ENCODE data around the gene ADRM1. TPM values are rescaled to one million over a fixed set of nuclear protein-coding genes. Genes with fewer than 3 reads are reported as not detected.

The ADRM1 gene
- total RNA-seq, 2 experiments from 2014 or later = 154 TPM

DNA sequence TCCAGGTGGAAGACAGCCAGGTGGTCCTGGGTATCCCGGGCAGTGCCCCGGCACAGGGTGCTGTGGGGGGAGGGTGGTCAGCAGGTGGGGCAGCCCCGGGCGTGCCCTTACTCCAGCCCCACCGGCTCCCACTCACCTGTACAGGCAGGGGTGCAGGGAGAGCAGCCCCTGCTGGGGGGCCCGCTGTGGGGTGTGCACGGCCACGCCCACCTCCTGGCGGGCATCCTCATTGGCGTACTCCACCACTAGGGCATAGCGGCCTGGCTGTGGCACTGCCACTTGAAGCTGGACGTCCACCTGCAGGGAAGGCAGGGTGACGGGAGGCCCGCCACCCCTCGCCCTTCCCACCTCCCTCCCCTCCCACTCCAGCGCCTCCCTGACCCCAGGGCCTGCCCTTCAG lies 29.6 kb downstream of the ADRM1 start:
- ChIA-PET POLR2A (no interaction called here), CTCF (no interaction called here)

DNA sequence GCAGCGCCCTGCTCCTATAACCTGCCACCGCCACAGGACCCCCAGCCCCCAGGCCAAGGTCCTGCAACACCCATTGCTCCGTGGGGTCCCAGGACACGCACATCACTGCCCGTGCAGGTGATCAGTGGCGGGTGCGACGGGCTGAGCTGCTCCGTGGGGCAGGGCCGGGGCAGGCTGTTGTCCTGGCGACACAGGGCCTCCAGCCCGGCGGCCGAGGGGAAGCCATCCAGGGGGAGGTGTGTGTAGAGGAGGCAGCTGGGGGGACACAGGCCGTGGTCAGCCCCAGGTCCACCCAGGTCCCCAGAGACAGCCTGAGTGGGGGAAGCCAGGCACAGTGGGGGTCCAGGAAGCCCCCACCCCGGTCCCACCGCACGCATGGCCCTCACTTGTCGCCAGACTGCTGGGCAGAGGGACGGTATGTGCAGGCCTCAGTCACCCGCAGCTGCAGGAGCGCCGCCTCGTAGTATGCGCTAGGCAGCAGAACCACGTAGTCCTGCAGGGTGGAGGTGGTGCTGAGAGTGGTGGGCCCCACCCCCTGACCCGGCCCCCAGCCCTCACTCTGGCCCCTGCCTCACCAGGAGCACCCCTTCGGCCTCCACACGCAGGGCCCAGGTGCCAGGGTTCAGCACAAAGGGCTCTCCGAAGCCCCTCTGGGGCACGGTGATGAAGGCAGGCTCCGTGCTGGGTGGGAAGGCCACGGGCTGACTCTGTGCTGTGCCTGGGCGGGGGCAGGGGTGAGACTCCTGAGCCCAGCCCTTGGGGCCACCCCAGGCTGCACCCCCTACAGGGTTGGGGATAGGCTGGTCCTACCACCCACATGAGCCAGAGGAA lies 30.4 kb downstream of the ADRM1 start:
- CTCF ChIA-PET = no interaction called here
- POLR2A ChIA-PET = no interaction called here

DNA sequence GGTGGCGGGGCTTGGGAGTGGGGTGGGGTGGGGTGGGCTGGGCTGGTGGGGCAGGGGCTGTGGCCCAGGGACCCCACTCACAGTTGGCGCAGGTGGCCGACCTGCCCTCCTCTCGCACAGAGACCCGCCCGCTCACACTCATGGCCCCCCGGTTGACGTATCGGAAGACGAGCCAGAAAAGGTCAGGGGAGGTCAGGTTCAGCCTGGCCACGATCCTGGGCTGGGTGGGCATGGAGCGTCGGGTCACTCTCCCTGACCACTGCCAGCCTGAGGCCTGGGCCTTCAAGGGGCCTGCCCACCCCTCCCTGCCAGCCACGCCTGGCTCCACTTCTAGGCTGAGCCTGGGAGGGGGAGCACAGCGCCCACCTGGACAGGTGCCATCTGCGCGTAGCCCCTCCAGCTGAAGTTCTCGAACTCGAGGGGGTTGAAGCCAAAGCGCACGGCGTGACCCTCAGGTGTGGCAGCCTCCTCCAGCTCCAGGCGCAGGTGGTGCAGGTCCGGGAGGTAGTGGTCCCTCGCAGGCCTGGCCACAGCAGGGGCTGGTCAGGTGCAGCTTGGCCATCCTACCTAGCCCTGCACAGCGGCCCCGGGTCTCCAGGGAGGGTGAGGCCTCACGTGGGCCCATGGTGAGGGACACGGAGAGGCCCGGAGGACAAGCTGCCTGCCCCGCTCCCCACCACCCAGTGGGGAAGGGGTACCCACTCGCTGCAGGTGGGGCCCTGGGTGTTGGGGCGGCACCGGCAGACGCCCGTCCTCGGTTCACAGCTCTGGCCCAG lies 31.2 kb downstream of the ADRM1 start:
- ChIA-PET POLR2A (no interaction called here), CTCF (no interaction called here)

DNA sequence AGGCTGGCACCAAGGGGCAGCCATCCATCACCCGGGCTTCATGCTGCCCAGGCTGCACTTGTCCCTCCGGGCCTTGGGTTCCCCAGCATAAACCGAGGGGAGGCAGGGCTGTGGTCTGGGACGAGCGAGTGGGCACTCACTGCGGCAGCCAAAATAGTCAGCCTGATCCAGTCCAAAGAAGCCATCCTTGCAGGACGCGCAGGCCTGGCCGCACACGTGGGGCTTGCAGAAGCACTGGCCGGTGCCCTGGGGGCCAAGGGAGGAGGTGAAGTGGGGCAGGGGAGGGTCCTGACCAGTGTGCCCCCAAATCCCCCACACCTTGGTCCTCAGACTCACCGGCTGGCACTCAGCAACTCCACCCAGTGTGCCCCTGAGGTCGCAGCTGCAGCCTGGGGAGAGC lies 32.1 kb downstream of the ADRM1 start:
- POLR2A ChIA-PET = no interaction called here
- CTCF ChIA-PET = no interaction called here

DNA sequence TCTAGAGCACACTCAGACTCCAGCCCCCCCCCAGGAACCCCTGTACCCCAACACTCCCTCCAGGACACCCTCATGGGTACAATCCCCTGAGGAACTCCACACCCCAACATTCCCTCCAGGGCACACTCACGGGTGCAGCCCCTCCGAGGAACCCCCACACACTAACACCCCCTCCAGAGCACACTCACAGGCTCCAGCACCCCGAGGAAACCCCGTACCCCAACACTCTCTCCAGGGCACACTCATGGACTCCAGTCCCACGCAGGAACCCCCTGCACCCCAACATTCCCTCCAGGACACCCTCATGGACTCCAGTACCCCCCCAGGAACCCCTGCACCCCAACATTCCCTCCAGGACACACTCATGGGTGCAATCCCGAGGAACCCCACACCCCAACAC lies 32.7 kb downstream of the ADRM1 start:
- POLR2A ChIA-PET = no interaction called here

DNA sequence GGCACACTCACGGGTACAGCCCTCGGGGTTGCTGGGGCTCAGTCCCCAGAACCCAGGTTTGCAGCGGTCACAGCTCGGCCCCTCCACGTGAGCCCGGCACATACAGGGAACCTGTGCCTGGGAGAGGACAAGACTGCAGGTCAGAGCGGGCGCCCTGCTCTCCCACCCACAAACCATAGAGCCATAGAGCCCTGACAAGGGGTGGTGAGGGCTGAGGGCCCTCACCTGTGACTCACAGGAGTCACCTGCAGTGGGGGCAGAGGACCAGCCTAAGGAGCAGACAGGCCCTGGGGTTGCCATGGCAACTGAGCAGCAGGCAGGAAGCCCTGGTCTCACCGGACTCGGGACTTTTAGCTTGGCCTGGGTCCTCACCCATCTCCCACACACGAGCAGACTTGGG lies 33.5 kb downstream of the ADRM1 start:
- ChIA-PET POLR2A (no interaction called here), CTCF (no interaction called here)

More for the DNA sequence above, 32.7 kb downstream of the ADRM1 start:
- CTCF ChIA-PET = no interaction called here

DNA sequence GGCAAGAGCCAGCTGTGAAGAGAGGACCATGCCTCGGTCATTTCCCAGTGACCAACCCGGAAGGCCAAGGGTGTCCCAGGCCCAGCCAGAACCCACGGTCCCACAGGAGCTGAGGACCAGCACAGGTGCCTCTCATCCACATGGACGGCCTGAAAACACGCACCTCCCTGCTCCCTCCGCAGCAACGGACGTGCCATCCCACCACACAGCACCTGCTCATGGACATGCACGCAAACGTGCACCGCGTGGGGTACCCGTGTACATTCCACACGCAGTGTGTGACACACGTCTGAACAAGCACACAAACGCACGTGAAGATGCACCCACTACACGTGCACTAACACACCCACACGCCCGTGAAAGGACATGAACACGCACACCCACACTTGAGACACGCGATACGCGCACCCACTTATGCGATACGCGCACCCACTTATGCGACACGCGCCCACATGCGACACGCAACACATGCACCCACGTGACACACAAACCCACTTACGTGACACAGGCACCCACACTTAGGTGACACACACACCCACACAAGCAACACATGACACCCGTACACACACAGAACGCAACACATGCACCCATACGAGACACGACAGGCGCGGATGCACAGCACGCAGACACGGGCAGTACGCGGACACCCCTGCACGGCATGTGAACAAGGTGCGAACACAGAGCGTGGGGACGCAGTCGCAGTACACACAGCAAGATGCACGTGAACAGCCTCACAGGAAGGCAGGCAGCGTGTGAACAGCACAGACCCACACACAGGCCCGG lies 34.2 kb downstream of the ADRM1 start:
- ChIA-PET POLR2A (no interaction called here), CTCF (interaction anchor here (0.7 kb wide), 1 partner anchor 442 kb away, joined by 3 read pairs; no protein-coding TSS in a partner anchor)

DNA sequence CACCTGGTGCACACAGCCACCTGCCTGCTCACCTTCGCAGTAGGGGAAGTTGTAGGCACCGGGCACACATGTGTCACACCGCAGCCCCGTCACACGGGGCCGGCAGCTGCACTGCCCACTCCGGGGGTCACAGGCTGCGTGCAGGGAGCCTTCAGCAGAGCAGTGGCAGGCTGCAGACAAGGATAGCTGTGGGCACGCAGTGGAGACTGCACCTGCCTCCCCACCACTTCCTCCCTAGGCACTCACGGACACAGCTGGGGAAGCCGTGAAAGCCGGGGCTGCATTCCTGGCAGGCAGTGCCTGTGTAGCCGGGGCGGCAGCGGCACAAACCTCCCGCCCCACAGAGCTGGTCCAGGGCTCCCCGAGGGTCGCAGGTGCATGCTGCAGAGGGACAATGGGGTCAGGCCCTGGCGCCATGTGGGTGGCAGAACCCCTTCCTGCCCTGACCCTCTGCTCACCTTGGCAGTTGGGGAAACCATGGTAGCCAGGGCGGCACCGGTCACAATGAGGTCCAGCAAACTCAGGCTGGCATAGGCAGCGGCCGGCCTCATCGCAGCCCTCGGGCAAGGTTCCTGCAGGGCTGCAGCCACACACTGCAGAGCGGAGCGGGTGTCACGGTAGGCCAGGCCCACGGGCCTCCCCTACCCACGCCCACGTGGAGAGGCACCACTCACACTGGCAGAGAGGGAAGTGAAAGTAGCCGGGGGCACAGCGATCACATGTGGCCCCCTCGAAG lies 34.9 kb downstream of the ADRM1 start:
- CTCF ChIA-PET = interaction anchor here (0.7 kb wide), 1 partner anchor 442 kb away, joined by 3 read pairs; no protein-coding TSS in a partner anchor
- POLR2A ChIA-PET = no interaction called here

DNA sequence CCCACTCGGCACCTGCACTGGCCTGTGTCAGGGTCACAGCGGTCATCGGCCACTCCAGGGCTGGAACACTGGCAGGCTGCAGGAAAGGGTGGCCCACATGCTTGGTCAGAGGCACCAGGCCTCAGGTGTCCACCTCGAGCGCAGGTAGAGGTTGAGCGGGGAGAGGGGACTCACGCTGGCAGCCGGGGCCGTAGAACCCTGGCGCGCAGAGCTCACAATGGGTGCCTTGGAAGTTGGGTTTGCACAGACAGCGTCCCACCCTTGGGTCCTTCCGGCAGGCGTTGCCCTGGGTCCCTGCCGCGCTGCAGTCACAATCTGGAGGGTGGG lies 35.5 kb downstream of the ADRM1 start:
- ChIA-PET CTCF (no interaction called here), POLR2A (no interaction called here)

DNA sequence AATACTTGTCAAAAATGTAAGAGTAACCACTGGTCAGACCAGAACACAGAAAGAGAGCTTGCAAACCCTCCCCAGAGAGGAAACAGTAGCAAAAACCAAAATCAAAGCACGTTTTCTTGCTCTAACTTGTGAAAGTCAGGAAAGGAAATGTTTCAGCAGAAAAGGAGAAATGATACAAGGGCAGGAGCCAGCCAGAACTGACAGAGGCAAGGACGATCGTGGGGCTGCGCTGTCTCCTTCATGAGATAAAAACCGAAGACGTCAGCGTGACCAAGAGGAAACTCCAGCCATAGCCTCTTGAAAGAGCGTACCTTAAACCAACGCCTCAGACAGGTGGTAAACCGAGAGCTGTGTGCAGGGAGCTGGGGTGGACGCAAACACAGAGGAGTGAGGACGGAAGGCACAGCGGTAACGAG lies 36.9 kb downstream of the ADRM1 start:
- CTCF ChIA-PET = no interaction called here
- POLR2A ChIA-PET = no interaction called here

DNA sequence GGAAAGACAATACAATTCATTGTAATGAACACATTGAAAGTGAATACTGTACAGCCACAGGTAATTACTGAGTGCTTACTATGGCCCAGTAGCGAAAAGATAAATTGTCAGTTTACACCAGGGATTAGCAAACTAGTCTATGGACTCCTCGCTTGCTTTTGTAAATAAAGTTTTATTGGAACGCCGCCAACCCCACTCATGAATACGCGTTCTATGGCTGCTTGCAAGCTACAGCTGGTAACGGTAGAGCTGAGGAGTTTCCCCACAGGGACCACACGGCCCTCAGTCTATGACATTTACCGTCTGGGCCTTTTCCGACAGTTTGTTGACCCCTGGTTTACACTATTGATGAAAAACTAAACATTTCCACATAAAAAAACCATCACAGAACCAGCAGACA lies 40.1 kb downstream of the ADRM1 start:
- ChIA-PET CTCF (no interaction called here), POLR2A (no interaction called here)

DNA sequence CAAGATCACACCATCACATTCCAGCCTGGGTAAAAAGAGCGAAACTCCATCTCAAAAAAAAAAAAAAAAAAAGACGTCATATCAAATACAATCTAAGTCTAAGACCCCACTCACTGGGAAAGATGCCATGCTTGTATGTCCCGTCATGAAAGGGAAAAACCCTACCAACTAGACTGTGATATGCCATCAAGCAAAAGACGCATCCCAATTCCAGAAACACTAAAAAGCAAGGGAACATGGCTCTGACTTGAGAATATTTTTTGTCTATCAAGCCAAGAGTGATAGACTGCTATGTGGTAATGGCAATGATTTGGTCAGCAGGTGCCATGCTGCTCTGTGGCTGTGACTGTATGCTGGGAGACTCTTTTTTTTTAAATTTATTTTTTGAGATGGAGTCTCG lies 41.3 kb downstream of the ADRM1 start:
- ChIA-PET POLR2A (interaction anchor here (0.6 kb wide), 1 partner anchor 26 kb away, joined by 3 read pairs; no protein-coding TSS in a partner anchor), CTCF (no interaction called here)

DNA sequence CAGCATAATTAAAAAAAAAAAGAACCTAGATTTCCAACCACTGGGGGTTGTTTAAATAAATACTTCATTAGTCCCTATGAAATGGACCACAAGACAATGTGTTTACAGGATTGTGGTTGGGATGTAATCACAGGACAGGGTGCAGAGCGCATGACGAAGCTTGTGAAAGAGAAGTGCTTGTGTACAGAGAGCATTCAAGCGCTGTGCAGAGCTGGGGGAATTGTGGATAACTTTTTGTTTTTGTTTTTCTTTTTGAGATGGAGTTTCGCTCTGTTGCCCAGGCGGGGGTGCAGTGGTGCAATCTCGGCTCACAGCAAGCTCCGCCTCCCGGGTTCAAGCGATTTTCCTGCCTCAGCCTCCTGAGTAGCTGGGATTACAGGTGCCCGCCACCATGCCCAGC lies 42.0 kb downstream of the ADRM1 start:
- ChIA-PET POLR2A (no interaction called here), CTCF (no interaction called here)

DNA sequence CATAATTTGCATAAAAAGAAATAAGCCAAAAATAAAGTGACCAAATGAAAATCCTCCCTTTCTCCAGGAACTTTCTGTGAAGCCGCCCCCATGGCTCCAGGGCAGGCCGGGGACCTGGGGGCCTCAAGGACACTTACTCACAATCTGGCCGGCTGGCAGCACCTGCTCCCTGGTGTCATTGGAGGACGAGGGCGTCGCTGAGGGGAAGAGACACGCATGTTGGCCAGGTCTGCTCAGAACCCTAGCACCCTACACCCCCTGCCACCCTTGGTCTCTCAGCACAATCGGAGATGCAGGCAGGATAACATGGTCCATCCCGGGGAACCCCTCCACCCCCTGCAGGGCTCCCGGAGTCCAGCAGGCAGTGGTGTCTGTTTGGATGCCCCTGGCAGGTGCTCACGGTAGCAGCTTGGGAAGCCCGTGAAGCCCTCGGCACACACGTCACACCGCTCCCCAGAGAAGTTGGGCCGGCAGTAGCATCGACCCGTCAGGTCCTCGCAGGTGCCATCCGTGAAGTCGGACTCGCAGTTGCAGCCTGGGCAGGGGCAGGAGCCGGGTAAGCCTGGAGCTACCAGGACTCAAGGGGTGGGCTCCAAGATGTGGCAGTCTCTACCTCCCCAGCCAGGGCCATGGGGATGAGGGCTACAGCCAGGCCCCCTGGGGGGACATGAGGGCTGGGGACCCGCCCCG lies 43.0 kb downstream of the ADRM1 start:
- CTCF ChIA-PET = no interaction called here
- POLR2A ChIA-PET = no interaction called here

DNA sequence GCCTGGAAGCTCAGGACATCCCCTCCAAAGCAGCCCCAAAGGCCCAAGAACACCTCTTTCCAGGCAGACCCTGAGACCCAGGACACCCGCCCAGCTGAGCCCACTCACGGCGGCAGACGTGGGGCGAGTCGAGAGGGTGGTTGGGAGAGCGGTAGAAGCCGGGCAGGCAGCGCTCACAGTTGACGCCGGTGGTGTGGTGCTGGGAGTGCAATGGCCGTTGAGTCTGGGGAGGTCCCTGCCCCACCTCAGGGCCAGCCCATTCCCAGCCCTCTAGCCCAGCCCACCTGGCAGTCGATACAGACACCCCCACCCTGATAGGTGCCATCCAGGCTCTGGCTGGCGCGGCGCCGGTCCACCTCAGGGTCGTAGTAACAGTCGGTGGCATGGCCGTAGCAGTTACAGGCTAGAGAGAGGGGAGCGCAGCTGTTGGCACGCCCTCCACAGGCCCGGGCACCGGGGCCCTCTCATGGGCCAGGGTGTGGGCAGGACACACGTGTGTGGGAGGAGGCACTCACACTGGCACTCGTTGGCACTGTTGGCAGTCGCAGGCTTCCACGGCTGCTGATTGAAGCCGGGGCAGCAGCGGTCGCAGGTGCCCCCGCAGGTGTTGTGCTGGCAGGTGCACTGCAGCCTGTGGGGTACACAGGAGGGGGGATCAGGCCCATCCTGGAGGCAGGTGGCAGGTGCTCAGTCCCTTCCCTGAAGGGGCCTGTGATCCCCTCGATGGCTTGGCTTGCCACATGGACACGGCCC lies 43.8 kb downstream of the ADRM1 start:
- CTCF ChIA-PET = no interaction called here
- POLR2A ChIA-PET = no interaction called here

DNA sequence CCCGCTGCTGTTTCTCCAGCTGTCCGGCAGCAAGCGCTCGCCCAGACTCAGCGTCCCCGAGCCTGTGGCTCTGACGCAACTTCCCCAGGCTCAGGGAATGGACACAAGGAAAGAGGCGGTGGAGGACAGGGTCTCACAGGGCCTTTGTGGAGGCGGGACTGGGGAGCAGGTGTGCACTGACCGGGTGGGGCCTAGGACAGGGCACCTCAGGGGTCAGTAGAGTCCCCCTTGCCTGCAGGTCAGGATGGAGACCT lies 44.3 kb downstream of the ADRM1 start:
- POLR2A ChIA-PET = no interaction called here
- CTCF ChIA-PET = no interaction called here

DNA sequence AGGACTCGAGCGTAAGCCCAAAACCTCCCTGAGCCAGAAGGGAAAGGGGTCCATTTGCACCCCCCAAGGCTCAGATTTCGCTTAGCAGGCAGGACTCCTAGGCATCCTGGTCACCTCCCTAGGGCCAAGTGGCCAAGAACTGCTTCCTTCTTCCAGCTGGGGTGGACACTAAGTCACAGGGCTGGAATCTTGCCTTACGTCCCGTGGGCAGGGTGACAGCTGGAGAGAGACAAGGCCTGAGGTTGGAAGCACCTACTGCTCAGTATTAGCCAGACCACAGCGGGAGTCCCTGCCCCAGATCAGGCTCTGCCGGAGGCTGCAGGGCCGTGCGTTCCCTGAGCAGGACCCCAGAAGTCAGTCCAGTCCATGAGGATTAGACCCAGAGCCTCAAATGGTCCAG lies 44.6 kb downstream of the ADRM1 start:
- ChIA-PET CTCF (no interaction called here), POLR2A (no interaction called here)

DNA sequence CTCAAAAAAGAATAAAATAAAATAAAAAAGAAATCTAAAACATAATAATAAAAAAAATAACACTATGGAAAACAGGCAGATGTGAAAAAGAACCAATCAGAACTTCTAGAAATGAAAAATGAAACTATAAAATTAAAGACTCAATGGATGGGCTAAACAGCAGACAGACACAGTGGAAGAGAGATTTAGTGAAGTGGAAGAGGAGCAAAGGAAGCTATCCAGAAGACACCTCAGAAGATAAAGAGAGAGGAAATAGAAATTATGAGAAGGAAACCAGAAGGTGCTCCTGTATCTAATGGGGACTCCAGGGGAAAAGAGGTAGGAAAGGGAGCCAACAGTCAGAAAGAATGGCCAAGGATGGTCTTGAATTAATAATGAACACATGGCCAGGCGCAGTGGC lies 45.8 kb downstream of the ADRM1 start:
- CTCF ChIA-PET = no interaction called here

DNA sequence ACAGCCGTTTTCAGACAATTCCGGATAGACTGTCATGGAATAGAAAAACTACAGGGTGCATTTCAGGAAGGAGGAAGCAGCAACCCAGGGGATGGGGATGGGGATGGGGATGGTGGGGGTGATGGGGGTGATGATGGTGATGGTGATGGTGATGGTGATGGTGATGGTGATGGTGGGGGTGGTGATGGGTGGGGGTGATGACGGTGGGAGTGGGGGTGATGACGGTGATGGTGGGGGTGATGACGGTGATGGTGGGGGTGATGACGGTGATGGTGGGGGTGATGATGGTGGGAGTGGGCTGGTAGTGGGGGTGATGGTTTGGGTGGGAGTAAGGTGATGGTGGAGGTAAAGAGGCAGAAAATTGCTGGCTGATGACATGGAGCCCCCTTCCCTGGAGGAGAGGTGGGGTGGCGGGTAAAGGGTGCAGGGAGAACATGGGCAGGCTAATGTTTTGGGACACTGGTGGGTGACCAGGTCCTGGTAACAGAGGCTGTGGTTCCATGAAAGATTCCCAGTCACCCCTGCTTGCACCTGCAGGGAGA lies 46.8 kb downstream of the ADRM1 start:
- ChIA-PET POLR2A (no interaction called here), CTCF (no interaction called here)

More for the DNA sequence above, 45.8 kb downstream of the ADRM1 start:
- POLR2A ChIA-PET = no interaction called here

Measured in activated CD8-positive, alpha-beta memory T cell treated with anti-CD3 and anti-CD28 coated beads for 36 hours (primary cell).